Suprapubic skin (tissue), 4 donors: ENCODE data around the gene OR4D1.
"Not testable (repeated sequence)": the region's sequence is repeated elsewhere in the genome, so short reads cannot be mapped to it uniquely, and the experiment has no call there.

ENCODE experiments used
- CTCF ChIP-seq, 2 donors: fragments of 200-600 bp in 1 of 2; fragments of 450-650 bp in 1 of 2; sonication (generic) in 1 of 2; IDR thresholded peaks; one replicate each; pipeline ENCODE4 v1.5.1; 2016 to 2019; ENCODE audit warnings: antibody characterized with exemption in 2 of 2, mild to moderate bottlenecking in 1 of 2, moderate library complexity in 1 of 2
- EP300 ChIP-seq: sonication (generic); formaldehyde crosslinking; IDR thresholded peaks from one replicate; pipeline ENCODE4 v1.6.1; 2017; ENCODE audit warnings: antibody characterized with exemption
- POLR2A ChIP-seq, 2 donors: fragments of 450-650 bp; IDR thresholded peaks; one replicate each; pipeline ENCODE4 v1.6.1; 2017; ENCODE audit warnings: antibody characterized with exemption in 2 of 2, mild to moderate bottlenecking in 2 of 2, moderate library complexity in 2 of 2
- POLR2AphosphoS5 ChIP-seq, 3 donors: sonication (generic); formaldehyde crosslinking; IDR thresholded peaks; one replicate each; pipeline ENCODE4 v1.6.1; 2017; ENCODE audit warnings: antibody characterized with exemption in 3 of 3

GRCh38 chr17:58143335-58143734 lies 4.8 kb upstream of the OR4D1 start:
- not testable (repeated sequence) for TF ChIP-seq POLR2AphosphoS5 (IDR thresholded peaks at IDR 0.05); CTCF (IDR thresholded peaks at IDR 0.05); POLR2A (IDR thresholded peaks at IDR 0.05); EP300
